HEK293 (cell line): ENCODE measurements around the gene MCTP1.

ENCODE experiments used
- CTCF ChIA-PET: fragments of 350-600 bp; formaldehyde crosslinking; extraction: SDS; loops from one replicate; lab custom pipeline; 2021; ENCODE audit warnings: antibody characterized with exemption; lab: Yijun Ruan, JAX
- POLR2A ChIA-PET: fragments of 300-600 bp; formaldehyde crosslinking; extraction: SDS; loops from one replicate; lab custom pipeline; 2020; ENCODE audit warnings: antibody characterized with exemption, inconsistent platforms; lab: Yijun Ruan, JAX
- H3K27ac ChIP-seq: fragments of 200-500 bp; sonication (Bioruptor generic); 2 replicates; pipeline ENCODE4 v1.5.1; 2014; ENCODE audit warnings: low read depth, low read length, control low read depth, inconsistent platforms; ENCODE audit errors: extremely low read depth
- H3K36me3 ChIP-seq, 2 experiments: fragments of 200-500 bp in 1 of 2; sonication (Bioruptor generic) in 1 of 2; 1 replicate in 1 of 2; 2 replicates in 1 of 2; pipeline ENCODE4 v1.5.1; 2014 to 2017; ENCODE audit warnings: inconsistent platforms in 2 of 2, low read length in 2 of 2; ENCODE audit not compliant: control insufficient read depth in 2 of 2, insufficient read depth in 1 of 2
- H3K4me1 ChIP-seq: fragments of 200-500 bp; sonication (Bioruptor generic); 2 replicates; pipeline ENCODE4 v1.5.1; 2014; ENCODE audit warnings: mild to moderate bottlenecking, low read length, inconsistent platforms; ENCODE audit not compliant: control insufficient read depth, insufficient read depth
- H3K4me3 ChIP-seq: 2 replicates; pipeline ENCODE4 v1.5.1; 2011; ENCODE audit warnings: low read depth, mild to moderate bottlenecking, control low read depth, low read length, moderate library complexity
- H3K9me3 ChIP-seq: fragments of 200-500 bp; sonication (Bioruptor generic); 2 replicates; pipeline ENCODE4 v1.5.1; 2014; ENCODE audit warnings: low read depth, low read length, inconsistent platforms; ENCODE audit not compliant: control insufficient read depth, insufficient read depth
- BCL6B ChIP-seq: fragments of 450-650 bp; formaldehyde crosslinking; IDR thresholded peaks from 2 replicates; pipeline ENCODE4 v1.5.1; 2017; ENCODE audit warnings: missing biosample characterization, missing genetic modification characterization
- HOXC10 ChIP-seq: sonication (generic); formaldehyde crosslinking; IDR thresholded peaks from 2 replicates; pipeline ENCODE4 v1.8.1; 2023; ENCODE audit warnings: mild to moderate bottlenecking, missing genetic modification reagents
- KLF8 ChIP-seq: fragments of 450-650 bp; formaldehyde crosslinking; IDR thresholded peaks from 2 replicates; pipeline ENCODE4 v1.5.1; 2016; ENCODE audit warnings: missing biosample characterization, missing genetic modification characterization
- PATZ1 ChIP-seq: fragments of 450-650 bp; formaldehyde crosslinking; IDR thresholded peaks from 2 replicates; pipeline ENCODE4 v1.5.1; 2016; ENCODE audit warnings: missing biosample characterization, missing genetic modification characterization
- PRDM1 ChIP-seq: fragments of 450-650 bp; formaldehyde crosslinking; IDR thresholded peaks from 2 replicates; pipeline ENCODE4; 2016; ENCODE audit warnings: missing biosample characterization, missing genetic modification characterization
- SCRT2 ChIP-seq: fragments of 450-650 bp; formaldehyde crosslinking; IDR thresholded peaks from 2 replicates; pipeline ENCODE4 v1.5.1; 2016; ENCODE audit warnings: missing biosample characterization, missing genetic modification characterization
- ZBTB1 ChIP-seq: fragments of 450-650 bp; formaldehyde crosslinking; IDR thresholded peaks from 2 replicates; pipeline ENCODE4 v1.5.1; 2016; ENCODE audit warnings: missing biosample characterization, missing genetic modification characterization
- ZBTB17 ChIP-seq: fragments of 450-650 bp; formaldehyde crosslinking; IDR thresholded peaks from 2 replicates; pipeline ENCODE4 v1.5.1; 2016; ENCODE audit warnings: missing biosample characterization, missing genetic modification characterization
- ZBTB48 ChIP-seq: fragments of 450-650 bp; formaldehyde crosslinking; IDR thresholded peaks from 2 replicates; pipeline ENCODE4 v1.5.1; 2016; ENCODE audit warnings: missing biosample characterization, missing genetic modification characterization
- ZFP41 ChIP-seq: fragments of 450-650 bp; formaldehyde crosslinking; IDR thresholded peaks from 2 replicates; pipeline ENCODE4 v1.5.1; 2016; ENCODE audit warnings: missing biosample characterization, missing genetic modification characterization, borderline replicate concordance
- ZNF10 ChIP-seq: fragments of 450-650 bp; formaldehyde crosslinking; IDR thresholded peaks from 2 replicates; pipeline ENCODE4 v1.5.1; 2017; ENCODE audit warnings: missing biosample characterization, missing genetic modification characterization
- ZNF112 ChIP-seq: fragments of 450-650 bp; formaldehyde crosslinking; IDR thresholded peaks from 2 replicates; pipeline ENCODE4 v1.5.0; 2017; ENCODE audit warnings: missing biosample characterization, missing genetic modification characterization
- ZNF132 ChIP-seq: fragments of 450-650 bp; formaldehyde crosslinking; IDR thresholded peaks from 2 replicates; pipeline ENCODE4 v1.5.1; 2017; ENCODE audit warnings: missing biosample characterization, missing genetic modification characterization, borderline replicate concordance
- ZNF138 ChIP-seq: fragments of 450-650 bp; formaldehyde crosslinking; IDR thresholded peaks from 2 replicates; pipeline ENCODE4 v1.5.1; 2016; ENCODE audit warnings: missing biosample characterization, missing genetic modification characterization, borderline replicate concordance
- ZNF157 ChIP-seq: fragments of 450-650 bp; formaldehyde crosslinking; IDR thresholded peaks from 2 replicates; pipeline ENCODE4 v1.5.1; 2016; ENCODE audit warnings: missing biosample characterization, missing genetic modification characterization
- ZNF266 ChIP-seq: fragments of 450-650 bp; formaldehyde crosslinking; IDR thresholded peaks from 2 replicates; pipeline ENCODE4 v1.5.1; 2016; ENCODE audit warnings: missing biosample characterization, missing genetic modification characterization, low read depth
- ZNF362 ChIP-seq: fragments of 450-650 bp; formaldehyde crosslinking; IDR thresholded peaks from 2 replicates; pipeline ENCODE4 v1.5.1; 2016; ENCODE audit warnings: missing biosample characterization, missing genetic modification characterization
- ZNF449 ChIP-seq: fragments of 450-650 bp; formaldehyde crosslinking; IDR thresholded peaks from 2 replicates; pipeline ENCODE4 v1.5.1; 2017; ENCODE audit warnings: missing biosample characterization, mild to moderate bottlenecking, missing genetic modification characterization, moderate library complexity
- ZNF473 ChIP-seq: fragments of 450-650 bp; formaldehyde crosslinking; IDR thresholded peaks from 2 replicates; pipeline ENCODE4 v1.5.1; 2017; ENCODE audit warnings: missing biosample characterization, missing genetic modification characterization
- ZNF514 ChIP-seq: fragments of 450-650 bp; formaldehyde crosslinking; IDR thresholded peaks from 2 replicates; pipeline ENCODE4 v1.5.1; 2016; ENCODE audit warnings: missing biosample characterization, missing genetic modification characterization
- ZNF529 ChIP-seq: fragments of 450-650 bp; formaldehyde crosslinking; IDR thresholded peaks from 2 replicates; pipeline ENCODE4 v1.5.1; 2017; ENCODE audit warnings: missing genetic modification characterization, missing biosample characterization; ENCODE audit not compliant: insufficient replicate concordance
- ZNF555 ChIP-seq: fragments of 450-650 bp; formaldehyde crosslinking; conservative IDR thresholded peaks from 2 replicates; pipeline ENCODE4 v1.5.1; 2017; ENCODE audit warnings: missing biosample characterization, mild to moderate bottlenecking, missing genetic modification characterization, inconsistent platforms
- ZNF558 ChIP-seq: fragments of 450-650 bp; formaldehyde crosslinking; IDR thresholded peaks from 2 replicates; pipeline ENCODE4 v1.5.1; 2016; ENCODE audit warnings: missing biosample characterization, missing genetic modification characterization
- ZNF843 ChIP-seq: fragments of 450-650 bp; formaldehyde crosslinking; IDR thresholded peaks from 2 replicates; pipeline ENCODE4 v1.5.1; 2016; ENCODE audit warnings: missing biosample characterization, missing genetic modification characterization
- TF ChIP-seq, protein P1 (sequence below): fragments of 450-650 bp; formaldehyde crosslinking; IDR thresholded peaks from 2 replicates; pipeline ENCODE4 v1.5.1; 2016; ENCODE audit warnings: missing biosample characterization, missing genetic modification characterization

The MCTP1 gene

DNA sequence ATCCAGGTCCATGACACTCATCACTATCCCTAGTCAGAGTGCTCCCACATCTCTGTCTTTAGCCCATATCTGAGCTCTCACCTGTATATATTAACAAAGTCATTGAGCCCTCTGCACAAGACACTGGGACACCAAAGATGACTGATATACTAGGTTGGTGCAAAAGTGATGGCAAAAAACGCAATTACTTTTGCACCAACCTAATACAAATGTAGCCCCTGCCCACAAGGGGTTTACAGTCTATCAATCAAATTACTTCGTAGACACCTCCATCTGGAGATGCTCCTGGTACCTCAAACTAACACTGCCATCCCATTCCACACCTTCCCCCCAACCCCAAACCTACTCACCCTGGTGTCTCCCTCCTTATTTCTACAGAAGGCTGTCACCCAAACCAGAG, 194.1 kb downstream of the MCTP1 start:
- Histone ChIP-seq H3K27ac (no peak overlapping the region), H3K4me1 (no peaks in the 10 kb centered on the region), H3K9me3 (no peaks in the 10 kb centered on the region), H3K4me3 (no peak overlapping the region)
- TF ChIP-seq, protein P1, sequence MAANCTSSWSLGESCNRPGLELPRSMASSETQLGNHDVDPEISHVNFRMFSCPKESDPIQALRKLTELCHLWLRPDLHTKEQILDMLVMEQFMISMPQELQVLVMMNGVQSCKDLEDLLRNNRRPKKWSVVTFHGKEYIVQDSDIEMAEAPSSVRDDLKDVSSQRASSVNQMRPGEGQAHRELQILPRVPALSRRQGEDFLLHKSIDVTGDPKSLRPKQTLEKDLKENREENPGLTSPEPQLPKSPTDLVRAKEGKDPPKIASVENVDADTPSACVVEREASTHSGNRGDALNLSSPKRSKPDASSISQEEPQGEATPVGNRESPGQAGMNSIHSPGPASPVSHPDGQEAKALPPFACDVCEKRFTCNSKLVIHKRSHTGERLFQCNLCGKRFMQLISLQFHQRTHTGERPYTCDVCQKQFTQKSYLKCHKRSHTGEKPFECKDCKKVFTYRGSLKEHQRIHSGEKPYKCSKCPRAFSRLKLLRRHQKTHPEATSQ (tag by site-specific recombination), result no peak
- no peak for TF ChIP-seq SCRT2
- TF ChIP-seq PATZ1, result no peak
- no peak for TF ChIP-seq KLF8 (tag by site-specific recombination)
- no peak for TF ChIP-seq ZNF138
- TF ChIP-seq ZNF10, result no peak
- no peak for TF ChIP-seq BCL6B (tag by site-specific recombination)
- no peak for TF ChIP-seq ZBTB1 (tag by site-specific recombination)
- no peak for TF ChIP-seq ZNF473 (tag by site-specific recombination)
- no peak for TF ChIP-seq ZBTB17 (tag by site-specific recombination)
- no peak for TF ChIP-seq HOXC10 (CRISPR knock-in tag)
- TF ChIP-seq ZNF112, result no peak
- no peak for TF ChIP-seq ZFP41 (tag by site-specific recombination)
- TF ChIP-seq PRDM1, result no peak
- TF ChIP-seq ZNF555 (tag by site-specific recombination), result no peak
- TF ChIP-seq, all 188 proteins: peak for 0
- H3K36me3 ChIP-seq, result no peaks in the 10 kb centered on the region
- ChIA-PET CTCF (interaction anchor here (0.6 kb wide), 1 partner anchor 1475 kb away, joined by 3 read pairs; no protein-coding TSS in a partner anchor), POLR2A (no interaction called here)

DNA sequence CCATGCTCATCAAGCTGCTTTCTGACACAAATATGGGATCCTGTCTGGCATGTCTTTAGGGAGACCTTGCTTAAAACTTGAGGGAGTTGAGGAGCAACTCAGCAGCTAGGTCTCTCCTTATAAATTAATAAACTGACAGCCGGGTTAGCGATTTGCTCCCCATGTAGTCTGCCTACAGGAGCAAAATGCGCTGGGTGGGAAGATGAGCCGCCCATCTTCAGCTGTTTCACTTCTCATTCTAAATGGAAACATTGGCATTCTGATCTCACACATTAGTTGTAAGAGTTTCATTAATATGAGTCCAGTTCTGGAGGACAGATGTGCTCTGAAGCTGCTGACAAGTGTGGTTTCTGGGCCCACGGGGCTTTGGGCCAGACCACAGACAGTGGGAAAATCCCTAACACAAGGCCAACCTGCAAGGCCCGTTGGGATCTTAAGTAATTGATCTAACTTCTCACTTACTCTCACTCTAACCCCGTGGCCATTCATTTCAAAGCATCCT, 197.0 kb downstream of the MCTP1 start:
- no peak overlapping the region for H3K4me3 ChIP-seq
- ChIA-PET POLR2A (no interaction called here), CTCF (no interaction called here)
- TF ChIP-seq ZNF362 (tag by site-specific recombination) (no peak), ZNF514 (tag by site-specific recombination) (no peak), ZNF449 (tag by site-specific recombination) (no peak), ZNF266 (no peak), ZNF843 (tag by site-specific recombination) (no peak), ZNF529 (tag by site-specific recombination) (no peak), ZNF132 (tag by site-specific recombination) (no peak), ZNF558 (tag by site-specific recombination) (no peak), ZNF157 (tag by site-specific recombination) (no peak), ZBTB48 (tag by site-specific recombination) (no peak)
- no peaks in the 10 kb centered on the region for H3K4me1 ChIP-seq
- no peaks in the 10 kb centered on the region for H3K36me3 ChIP-seq
- no peak overlapping the region for H3K27ac ChIP-seq
- H3K9me3 ChIP-seq, result no peaks in the 10 kb centered on the region
